K562 (cell line): ENCODE results near the gene PFDN4. TPM values are rescaled to one million over a fixed set of nuclear protein-coding genes. Genes with fewer than 3 reads are reported as not detected.

Experiments
- ATAC-seq: fragments of 200-7000 bp; cut with Tn5 transposase; 3 replicates; pipeline ENCODE4 v1.9.1; 2020; ENCODE audit warnings: moderate library complexity
- BruUV-seq: library from RNA; stranded (reverse); fragments of 400-500 nt; replicated peaks from 2 replicates; lab custom pipeline; 2021; lab: Mats Ljungman, UMichigan
- CTCF ChIA-PET: fragments of 300-600 bp; formaldehyde crosslinking; extraction: SDS; loops from one replicate; lab custom pipeline; 2021; ENCODE audit warnings: low intra/inter-chr PET ratio; lab: Yijun Ruan, JAX
- POLR2A ChIA-PET: fragments of 300-600, 350-650 bp; sonication (Branson Sonifier 250); formaldehyde crosslinking; extraction: SDS; loops from one replicate; lab custom pipeline; 2021; ENCODE audit warnings: antibody characterized with exemption, inconsistent platforms; lab: Yijun Ruan, JAX
- DNase-seq, 4 experiments: peaks; one replicate each; pipeline versions ENCODE4 v3.0.0 to v3.0.0-alpha.2; 2011 to 2018; ENCODE audit warnings: low spot score in 3 of 4, mixed read lengths in 3 of 4; ENCODE audit errors: extremely low read depth in 1 of 4
- FAIRE-seq: peaks from 2 replicates; lab custom pipeline; 2011; peaks lifted over from hg19 to GRCh38; lab: Jason Lieb, UNC
- H2AFZ ChIP-seq: 2 replicates; pipeline ENCODE4 v1.6.0; 2011; ENCODE audit warnings: low read depth, low read length, control low read depth, inconsistent platforms
- H3K27ac ChIP-seq: fragments of 200-600 bp; 3 replicates; pipeline ENCODE4 v1.8.0; 2011; ENCODE audit warnings: low read depth, mild to moderate bottlenecking, control low read depth, inconsistent platforms, low read length, moderate library complexity, mixed read lengths; ENCODE audit errors: extremely low read depth
- H3K27me3 ChIP-seq, 2 experiments: fragments of 300-600 bp in 1 of 2; 2 replicates in 1 of 2; 3 replicates in 1 of 2; pipeline versions ENCODE4 v1.6.0 to v1.8.0; 2011; ENCODE audit warnings: inconsistent platforms in 2 of 2, low read length in 2 of 2, mild to moderate bottlenecking in 1 of 2, mixed read lengths in 1 of 2, moderate library complexity in 1 of 2; ENCODE audit not compliant: control insufficient read depth in 2 of 2, insufficient read depth in 2 of 2
- H3K36me3 ChIP-seq: fragments of 300-600 bp; 3 replicates; pipeline ENCODE4 v1.8.0; 2011; ENCODE audit warnings: mild to moderate bottlenecking, low read length, inconsistent platforms; ENCODE audit not compliant: control insufficient read depth, insufficient read depth
- H3K4me1 ChIP-seq, 2 experiments: fragments of 200-600 bp in 1 of 2; replicated peaks in 1 of 2; 2 replicates in 1 of 2; 3 replicates in 1 of 2; pipeline versions ENCODE4 v1.5.1 to v1.8.0; 2011; ENCODE audit warnings: inconsistent platforms in 2 of 2, low read length in 2 of 2, mild to moderate bottlenecking in 1 of 2, mixed read lengths in 1 of 2, moderate library complexity in 1 of 2; ENCODE audit not compliant: control insufficient read depth in 2 of 2, insufficient read depth in 2 of 2
- H3K4me2 ChIP-seq: 2 replicates; pipeline ENCODE4 v1.6.1; 2011; ENCODE audit warnings: low read length, control low read depth, inconsistent platforms, mixed read lengths; ENCODE audit not compliant: insufficient read depth
- H3K4me3 ChIP-seq: fragments of 200-600 bp; sonication (generic), shearing (Covaris generic); 2 replicates; pipeline ENCODE4 v1.5.1; 2016; ENCODE audit warnings: control low read depth, inconsistent platforms
- H3K79me2 ChIP-seq: fragments of 200-600 bp; 3 replicates; pipeline ENCODE4 v1.8.0; 2011; ENCODE audit warnings: low read length, inconsistent platforms; ENCODE audit not compliant: control insufficient read depth, insufficient read depth
- H3K9ac ChIP-seq, 2 experiments: 2 replicates each; pipeline versions ENCODE4 v1.6.0 to v1.6.1; 2011; ENCODE audit warnings: low read depth in 2 of 2, low read length in 2 of 2, control low read depth in 1 of 2, inconsistent platforms in 1 of 2, mild to moderate bottlenecking in 1 of 2, mixed read lengths in 1 of 2; ENCODE audit not compliant: insufficient read depth in 1 of 2
- H3K9me1 ChIP-seq: one replicate; pipeline ENCODE4 v1.6.0; 2011; ENCODE audit warnings: inconsistent platforms, mild to moderate bottlenecking, low read length, moderate library complexity; ENCODE audit not compliant: control insufficient read depth, insufficient read depth
- H3K9me3 ChIP-seq: replicated peaks from 2 replicates; pipeline ENCODE4 v1.5.1; 2011; ENCODE audit warnings: low read depth, low read length, inconsistent platforms; ENCODE audit not compliant: control insufficient read depth, insufficient read depth
- H4K20me1 ChIP-seq: replicated peaks from 2 replicates; pipeline ENCODE4 v1.6.1; 2011; ENCODE audit warnings: low read length, inconsistent platforms, mixed read lengths; ENCODE audit not compliant: control insufficient read depth, insufficient read depth
- HMG20B ChIP-seq: fragments of 250-450 bp; sonication (Bioruptor Pico); IDR thresholded peaks from 2 replicates; pipeline ENCODE4 v1.5.0; 2021; ENCODE audit warnings: mild to moderate bottlenecking
- ZNF121 ChIP-seq: sonication (generic); formaldehyde crosslinking; conservative IDR thresholded peaks from 2 replicates; pipeline ENCODE4 v1.8.0; 2022; ENCODE audit warnings: missing genetic modification reagents
- WGBS: fragments of 100-300 bp; shearing (Covaris generic); methylation state at CpG from one replicate; pipeline ENCODE4 v1.1.6; 2016; ENCODE audit warnings: low coverage, mixed read lengths; ENCODE audit not compliant: insufficient coverage; ENCODE audit errors: missing lambda C conversion rate; 5-methylcytosine and 5-hydroxymethylcytosine counted together
- in situ Hi-C: fragments of 300-500 bp; cut with MboI; formaldehyde crosslinking; loops from 4 replicates; pipeline ENCODE4 v1.15.0; 2018; ENCODE audit warnings: inconsistent platforms, mixed read lengths
- intact Hi-C: fragments of 100-400 bp; cut with micrococcal nuclease; formaldehyde crosslinking; loops from 2 replicates; pipeline ENCODE4 v1.14.2; 2022
- polyA plus RNA-seq, 8 experiments: library from polyadenylated mRNA; depleted of rRNA in 4 of 8; stranded (reverse) in 5 of 8; unstranded in 3 of 8; fragments of >200 nt; fragmentation: Nextera tagmentation in 2 of 8; fragmentation: Illumina TruSeq in 1 of 8; extraction: Ambion mirVana in 2 of 8; extraction: Trizol in 1 of 8; gene quantifications; 2 replicates each; pipeline versions ENCODE4 v1.2.1 to v1.2.3, GENCODE V29; 2011 to 2014; ENCODE audit warnings: inconsistent platforms in 1 of 8, missing spikeins in 1 of 8
- total RNA-seq, 7 experiments: library from RNA; depleted of rRNA in 6 of 7; stranded (reverse); fragments of >200 nt in 6 of 7; fragmentation: Illumina TruSeq in 2 of 7; extraction: Trizol in 2 of 7; gene quantifications; 2 replicates each; pipeline versions ENCODE4 v1.2.1 to v1.2.3, GENCODE V29; 2011 to 2021; ENCODE audit warnings: low replicate concordance in 1 of 7
- TF ChIP-seq, protein P1 (sequence below), 3 experiments: fragments of 200-800 bp in 1 of 3; fragments of 250-450 bp in 1 of 3; fragments of 450-650 bp in 1 of 3; sonication (Bioruptor Pico) in 1 of 3; sonication (Bioruptor generic) in 1 of 3; formaldehyde crosslinking in 1 of 3; IDR thresholded peaks; 2 replicates each; pipeline versions ENCODE4 v1.6.1 to v1.8.0; 2016 to 2022; ENCODE audit warnings: mild to moderate bottlenecking in 2 of 3, missing genetic modification characterization in 2 of 3, missing compliant biosample characterization in 1 of 3, moderate library complexity in 1 of 3

The PFDN4 gene
- total and polyA plus RNA-seq, 9 of the 15 experiments (the other 6 are each of a cell fraction or from before 2014, with no cell fraction given) = 60.1 to 214 (median 122) TPM

DNA sequence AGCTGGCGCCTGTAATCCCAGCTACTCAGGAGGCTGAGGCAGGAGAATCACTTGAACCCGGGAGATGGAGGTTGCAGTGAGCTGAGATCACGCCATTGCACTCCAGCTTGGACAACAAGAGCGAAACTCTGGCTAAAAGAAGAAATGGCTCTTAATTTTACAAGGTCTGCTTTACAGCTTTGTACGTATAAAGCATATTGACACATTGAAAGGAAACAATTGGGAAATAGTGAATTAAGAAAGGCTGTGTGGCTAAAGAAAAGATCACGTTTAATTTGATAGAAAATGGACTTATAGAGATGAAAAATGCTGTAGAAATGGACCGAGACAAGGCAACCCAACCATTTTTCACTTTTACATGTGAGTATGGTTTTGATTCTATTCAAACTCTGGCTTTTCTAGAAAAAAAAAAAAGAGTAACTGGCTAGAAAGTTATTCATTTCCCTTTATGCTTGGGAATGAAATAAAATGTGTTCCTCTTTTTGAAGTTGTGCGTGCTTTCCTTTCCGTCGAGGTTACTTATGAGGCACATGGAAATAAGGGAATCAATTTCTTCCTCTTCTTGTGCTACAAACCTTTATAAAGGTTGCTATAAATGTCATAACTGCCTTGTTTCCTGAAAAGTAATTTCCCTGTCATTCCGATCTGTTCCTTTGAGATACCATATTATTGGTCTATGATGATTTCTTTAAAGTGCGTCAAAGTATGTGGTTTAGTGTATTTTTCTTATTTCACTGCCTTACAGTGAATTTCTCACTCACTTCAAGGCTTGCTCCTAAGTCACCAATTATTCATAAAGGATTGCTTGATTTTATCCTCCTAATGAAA, 29.4 kb downstream of the PFDN4 start:
- WGBS = 2% methylated on average over 12 of the region's 12 CpGs
- no peak overlapping the region for H3K4me3 ChIP-seq
- DNase-seq (no peak), FAIRE-seq (no peak), ATAC-seq (no peak)
- H3K9me3 ChIP-seq = no peaks in the 10 kb centered on the region
- H3K4me2 ChIP-seq = no peak overlapping the region
- intact Hi-C loops = no loop called here
- H3K27ac ChIP-seq = no peak overlapping the region
- H4K20me1 ChIP-seq = no peaks in the 10 kb centered on the region
- H3K9me1 ChIP-seq = no peaks in the 10 kb centered on the region
- no peak overlapping the region for H2AFZ ChIP-seq
- no TSS peak for BruUV-seq
- in situ Hi-C loops = loop anchor here (10.0 kb wide), 1 partner anchor 1237 kb away; no protein-coding TSS in a partner anchor
- TF ChIP-seq ZNF121 (CRISPR knock-in tag) (no peak), HMG20B (CRISPR knock-in tag) (no peak)
- TF ChIP-seq, protein P1, sequence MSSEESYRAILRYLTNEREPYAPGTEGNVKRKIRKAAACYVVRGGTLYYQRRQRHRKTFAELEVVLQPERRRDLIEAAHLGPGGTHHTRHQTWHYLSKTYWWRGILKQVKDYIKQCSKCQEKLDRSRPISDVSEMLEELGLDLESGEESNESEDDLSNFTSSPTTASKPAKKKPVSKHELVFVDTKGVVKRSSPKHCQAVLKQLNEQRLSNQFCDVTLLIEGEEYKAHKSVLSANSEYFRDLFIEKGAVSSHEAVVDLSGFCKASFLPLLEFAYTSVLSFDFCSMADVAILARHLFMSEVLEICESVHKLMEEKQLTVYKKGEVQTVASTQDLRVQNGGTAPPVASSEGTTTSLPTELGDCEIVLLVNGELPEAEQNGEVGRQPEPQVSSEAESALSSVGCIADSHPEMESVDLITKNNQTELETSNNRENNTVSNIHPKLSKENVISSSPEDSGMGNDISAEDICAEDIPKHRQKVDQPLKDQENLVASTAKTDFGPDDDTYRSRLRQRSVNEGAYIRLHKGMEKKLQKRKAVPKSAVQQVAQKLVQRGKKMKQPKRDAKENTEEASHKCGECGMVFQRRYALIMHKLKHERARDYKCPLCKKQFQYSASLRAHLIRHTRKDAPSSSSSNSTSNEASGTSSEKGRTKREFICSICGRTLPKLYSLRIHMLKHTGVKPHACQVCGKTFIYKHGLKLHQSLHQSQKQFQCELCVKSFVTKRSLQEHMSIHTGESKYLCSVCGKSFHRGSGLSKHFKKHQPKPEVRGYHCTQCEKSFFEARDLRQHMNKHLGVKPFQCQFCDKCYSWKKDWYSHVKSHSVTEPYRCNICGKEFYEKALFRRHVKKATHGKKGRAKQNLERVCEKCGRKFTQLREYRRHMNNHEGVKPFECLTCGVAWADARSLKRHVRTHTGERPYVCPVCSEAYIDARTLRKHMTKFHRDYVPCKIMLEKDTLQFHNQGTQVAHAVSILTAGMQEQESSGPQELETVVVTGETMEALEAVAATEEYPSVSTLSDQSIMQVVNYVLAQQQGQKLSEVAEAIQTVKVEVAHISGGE (CRISPR knock-in tag; IDR thresholded peaks at IDR 0.05) = peak in 1 of 3 experiments; percentile 51; a peak in 1 of 6 replicates
- H3K79me2 ChIP-seq = no peaks in the 10 kb centered on the region
- H3K4me1 ChIP-seq = no peaks in the 10 kb centered on the region
- ChIA-PET CTCF (no interaction called here), POLR2A (no interaction called here)
- H3K9ac ChIP-seq = no peak overlapping the region
- no peaks in the 10 kb centered on the region for H3K36me3 ChIP-seq
- no peaks in the 10 kb centered on the region for H3K27me3 ChIP-seq
